A673 (cell line): ENCODE measurements around the gene EPB41L3. TPM values are rescaled to one million over a fixed set of nuclear protein-coding genes. Genes with fewer than 3 reads are reported as not detected.

Source experiments
- BruUV-seq: library from RNA; stranded (reverse); fragments of 400-500 nt; replicated peaks from 2 replicates; lab custom pipeline; 2021; lab: Mats Ljungman, UMichigan
- CTCF ChIA-PET: fragments of 300-600 bp; sonication (Branson Sonifier 250); formaldehyde crosslinking; loops from one replicate; lab custom pipeline; 2022; ENCODE audit warnings: antibody characterized with exemption; lab: Charles Lee
- POLR2A ChIA-PET: fragments of 300-600 bp; sonication (Branson Sonifier 250); formaldehyde crosslinking; loops from one replicate; lab custom pipeline; 2022; ENCODE audit warnings: antibody characterized with exemption; ENCODE audit not compliant: low non-redundant PET; lab: Charles Lee
- DNase-seq: peaks from one replicate; pipeline ENCODE4 v3.0.0-alpha.2; 2015; ENCODE audit warnings: low spot score
- H3K27ac ChIP-seq: fragments of 200-600 bp; sonication (generic); 2 replicates; pipeline ENCODE4 v1.5.1; 2016; ENCODE audit warnings: mixed run types, low read depth, mild to moderate bottlenecking, mixed read lengths, antibody characterized with exemption, low read length; ENCODE audit not compliant: poor library complexity, severe bottlenecking
- H3K27me3 ChIP-seq: fragments of 200-600 bp; sonication (generic); replicated peaks from 2 replicates; pipeline ENCODE4 v1.6.1; 2017; ENCODE audit warnings: mixed run types, low read depth, mild to moderate bottlenecking, mixed read lengths, antibody characterized with exemption, low read length; ENCODE audit not compliant: insufficient read depth, poor library complexity
- H3K36me3 ChIP-seq: fragments of 200-600 bp; sonication (generic); 2 replicates; pipeline ENCODE4 v1.6.1; 2016; ENCODE audit warnings: mixed run types, mild to moderate bottlenecking, mixed read lengths, antibody characterized with exemption, low read length; ENCODE audit not compliant: insufficient read depth, poor library complexity, severe bottlenecking
- H3K4me1 ChIP-seq: fragments of 200-600 bp; sonication (generic); 2 replicates; pipeline ENCODE4 v1.6.1; 2017; ENCODE audit warnings: mixed run types, mild to moderate bottlenecking, mixed read lengths, antibody characterized with exemption, low read length; ENCODE audit not compliant: insufficient read depth, poor library complexity, severe bottlenecking
- H3K4me3 ChIP-seq: fragments of 200-600 bp; sonication (generic); 2 replicates; pipeline ENCODE4 v1.5.1; 2016; ENCODE audit warnings: low read depth, mixed run types, mild to moderate bottlenecking, mixed read lengths, low read length; ENCODE audit not compliant: poor library complexity, severe bottlenecking
- H3K9me3 ChIP-seq: fragments of 200-600 bp; sonication (generic); 2 replicates; pipeline ENCODE4 v1.6.1; 2016; ENCODE audit warnings: mixed run types, low read depth, mild to moderate bottlenecking, mixed read lengths, antibody characterized with exemption, low read length; ENCODE audit not compliant: poor library complexity, severe bottlenecking
- EZH2 ChIP-seq: fragments of 200-600 bp; sonication (generic); IDR thresholded peaks from 2 replicates; pipeline ENCODE4 v1.6.1; 2017; ENCODE audit warnings: borderline replicate concordance, low read depth, mild to moderate bottlenecking, mixed read lengths, antibody characterized with exemption, low read length; ENCODE audit not compliant: poor library complexity, severe bottlenecking
- intact Hi-C: fragments of 100-400 bp; cut with micrococcal nuclease; formaldehyde crosslinking; loops from one replicate; pipeline ENCODE4 v1.10.0; 2022; ENCODE audit not compliant: unreplicated experiment
- total RNA-seq: library from RNA; stranded (reverse); gene quantifications from 2 replicates; pipeline ENCODE4 v1.2.3, GENCODE V29; 2021
- TF ChIP-seq, protein P1 (sequence below): fragments of 300-800, 200-600 bp; sonication (generic); conservative IDR thresholded peaks from 2 replicates; pipeline ENCODE4 v1.5.1; 2017; ENCODE audit warnings: low read depth, mild to moderate bottlenecking, antibody characterized with exemption, low read length, moderate library complexity, mixed read lengths

Gene EPB41L3
- total RNA-seq, 1 experiment from 2014 or later, result 0.86 TPM

GRCh38 chr18:5530629-5531178 is 13.1 kb downstream of the EPB41L3 start:
- no peaks in the 10 kb centered on the region for H3K36me3 ChIP-seq
- no peak overlapping the region for H3K27ac ChIP-seq
- intact Hi-C loops, result no loop called here
- no peaks in the 10 kb centered on the region for H3K4me1 ChIP-seq
- no peaks in the 10 kb centered on the region for H3K9me3 ChIP-seq
- POLR2A ChIA-PET, result no interaction called here
- peaks cover 9% of the 10 kb centered on the region for H3K27me3 ChIP-seq
- no peak for DNase-seq
- no peak for TF ChIP-seq EZH2
- TF ChIP-seq, protein P1, sequence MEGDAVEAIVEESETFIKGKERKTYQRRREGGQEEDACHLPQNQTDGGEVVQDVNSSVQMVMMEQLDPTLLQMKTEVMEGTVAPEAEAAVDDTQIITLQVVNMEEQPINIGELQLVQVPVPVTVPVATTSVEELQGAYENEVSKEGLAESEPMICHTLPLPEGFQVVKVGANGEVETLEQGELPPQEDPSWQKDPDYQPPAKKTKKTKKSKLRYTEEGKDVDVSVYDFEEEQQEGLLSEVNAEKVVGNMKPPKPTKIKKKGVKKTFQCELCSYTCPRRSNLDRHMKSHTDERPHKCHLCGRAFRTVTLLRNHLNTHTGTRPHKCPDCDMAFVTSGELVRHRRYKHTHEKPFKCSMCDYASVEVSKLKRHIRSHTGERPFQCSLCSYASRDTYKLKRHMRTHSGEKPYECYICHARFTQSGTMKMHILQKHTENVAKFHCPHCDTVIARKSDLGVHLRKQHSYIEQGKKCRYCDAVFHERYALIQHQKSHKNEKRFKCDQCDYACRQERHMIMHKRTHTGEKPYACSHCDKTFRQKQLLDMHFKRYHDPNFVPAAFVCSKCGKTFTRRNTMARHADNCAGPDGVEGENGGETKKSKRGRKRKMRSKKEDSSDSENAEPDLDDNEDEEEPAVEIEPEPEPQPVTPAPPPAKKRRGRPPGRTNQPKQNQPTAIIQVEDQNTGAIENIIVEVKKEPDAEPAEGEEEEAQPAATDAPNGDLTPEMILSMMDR, result no peak
- H3K4me3 ChIP-seq, result no peak overlapping the region
- CTCF ChIA-PET, result no interaction called here
- no TSS peak for BruUV-seq

DNA sequence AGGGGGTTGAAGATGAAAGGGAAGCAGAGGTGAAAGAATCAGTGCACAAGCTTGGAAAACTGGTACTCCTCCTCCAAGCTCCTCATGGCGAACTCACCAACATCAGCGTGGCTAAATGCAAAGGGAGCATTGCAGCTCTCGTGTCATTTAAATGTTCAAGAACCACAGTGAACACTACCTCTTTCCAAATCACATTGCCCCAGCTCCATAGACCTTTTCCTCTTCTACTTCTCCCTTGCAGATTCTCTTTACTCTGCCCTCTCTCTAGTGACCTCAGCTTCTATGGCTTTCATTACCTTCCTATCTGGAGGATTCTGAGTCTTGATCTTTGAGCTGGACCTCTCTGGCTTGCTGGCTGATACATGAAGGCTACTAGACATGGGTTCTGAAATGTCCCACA is 14.3 kb downstream of the EPB41L3 start:
- H3K9me3 ChIP-seq, result no peaks in the 10 kb centered on the region
- CTCF ChIA-PET, result no interaction called here
- BruUV-seq, result no TSS peak
- no peaks in the 10 kb centered on the region for H3K4me1 ChIP-seq
- POLR2A ChIA-PET, result no interaction called here
- intact Hi-C loops, result no loop called here
- no peak overlapping the region for H3K4me3 ChIP-seq
- TF ChIP-seq, protein P1, result no peak
- no peak for TF ChIP-seq EZH2
- no peaks in the 10 kb centered on the region for H3K36me3 ChIP-seq
- DNase-seq, result no peak
- no peak overlapping the region for H3K27ac ChIP-seq
- peaks cover 5% of the 10 kb centered on the region for H3K27me3 ChIP-seq

DNA sequence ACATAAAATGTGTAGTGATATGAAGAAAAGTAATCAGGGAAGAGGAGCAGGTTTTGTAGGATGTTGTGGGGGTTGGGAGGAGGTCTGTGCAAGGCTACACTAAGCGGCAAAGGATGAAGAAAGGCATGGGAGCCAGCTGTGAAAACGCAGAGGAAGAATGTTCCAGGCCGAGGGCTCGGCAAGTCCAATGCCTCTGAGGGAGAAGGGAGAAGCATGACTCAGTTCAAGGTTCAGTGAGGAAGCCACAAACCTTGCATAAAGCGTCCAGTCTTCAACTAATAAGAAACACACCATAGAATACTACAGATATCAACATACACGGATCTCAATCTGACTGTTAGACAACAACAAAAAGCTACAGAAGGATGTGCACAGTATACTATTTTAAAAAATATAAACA is 16.2 kb downstream of the EPB41L3 start:
- H3K9me3 ChIP-seq, result no peaks in the 10 kb centered on the region
- H3K4me3 ChIP-seq, result no peak overlapping the region
- H3K27me3 ChIP-seq, result peaks cover 5% of the 10 kb centered on the region
- no TSS peak for BruUV-seq
- no peaks in the 10 kb centered on the region for H3K36me3 ChIP-seq
- H3K27ac ChIP-seq, result no peak overlapping the region
- intact Hi-C loops, result no loop called here
- no peak for DNase-seq
- no peaks in the 10 kb centered on the region for H3K4me1 ChIP-seq
- no peak for TF ChIP-seq EZH2
- TF ChIP-seq, protein P1, result no peak
- ChIA-PET POLR2A (no interaction called here), CTCF (no interaction called here)
